Trophoblast cell (in vitro differentiated cells and primary cell): ENCODE results near the gene TLCD1.

Experiments
- DNase-seq, 2 donors: peaks; one replicate each; pipeline ENCODE4 v3.0.0-alpha.2; 2016
- H2AFZ ChIP-seq: 2 replicates; pipeline ENCODE4 v1.6.1; 2013; ENCODE audit warnings: low read length, moderate library complexity, mild to moderate bottlenecking; ENCODE audit not compliant: insufficient read depth, poor library complexity
- H2AK5ac ChIP-seq: 2 replicates; pipeline ENCODE4 v1.6.1; 2013; ENCODE audit warnings: mild to moderate bottlenecking, low read length
- H2BK120ac ChIP-seq: 2 replicates; pipeline ENCODE4 v1.6.1; 2013; ENCODE audit warnings: low read length, mild to moderate bottlenecking, moderate library complexity; ENCODE audit not compliant: insufficient read depth, poor library complexity
- H2BK12ac ChIP-seq: 2 replicates; pipeline ENCODE4 v1.6.1; 2013; ENCODE audit warnings: mild to moderate bottlenecking, low read length, moderate library complexity
- H2BK5ac ChIP-seq: 2 replicates; pipeline ENCODE4 v1.6.1; 2013; ENCODE audit warnings: low read length, low read depth, moderate library complexity, mild to moderate bottlenecking; ENCODE audit not compliant: poor library complexity
- H3K14ac ChIP-seq: 2 replicates; pipeline ENCODE4 v1.6.1; 2013; ENCODE audit warnings: mild to moderate bottlenecking, low read length
- H3K18ac ChIP-seq: 2 replicates; pipeline ENCODE4 v1.6.1; 2013; ENCODE audit warnings: mild to moderate bottlenecking, low read length
- H3K23ac ChIP-seq: 2 replicates; pipeline ENCODE4 v1.6.1; 2013; ENCODE audit warnings: low read length
- H3K27ac ChIP-seq: 2 replicates; pipeline ENCODE4 v1.5.1; 2013; ENCODE audit warnings: low read depth, mild to moderate bottlenecking, inconsistent platforms, low read length, moderate library complexity
- H3K27me3 ChIP-seq: 2 replicates; pipeline ENCODE4 v1.6.1; 2013; ENCODE audit warnings: inconsistent platforms, mild to moderate bottlenecking, low read length, moderate library complexity; ENCODE audit not compliant: insufficient read depth
- H3K36me3 ChIP-seq, 2 experiments: 1 replicate in 1 of 2; 2 replicates in 1 of 2; pipeline ENCODE4 v1.6.1; 2013; ENCODE audit warnings: low read length in 2 of 2, mild to moderate bottlenecking in 2 of 2, moderate library complexity in 1 of 2; ENCODE audit not compliant: insufficient read depth in 2 of 2, control insufficient read depth in 1 of 2
- H3K4ac ChIP-seq: 2 replicates; pipeline ENCODE4 v1.6.1; 2013; ENCODE audit warnings: low read depth, mild to moderate bottlenecking, low read length, moderate library complexity
- H3K4me1 ChIP-seq, 2 experiments: 1 replicate in 1 of 2; 2 replicates in 1 of 2; pipeline ENCODE4 v1.6.1; 2013; ENCODE audit warnings: low read length in 2 of 2, mild to moderate bottlenecking in 2 of 2, moderate library complexity in 1 of 2; ENCODE audit not compliant: insufficient read depth in 2 of 2, control insufficient read depth in 1 of 2
- H3K4me2 ChIP-seq: 2 replicates; pipeline ENCODE4 v1.6.1; 2013; ENCODE audit warnings: inconsistent platforms, mild to moderate bottlenecking, low read length, moderate library complexity
- H3K4me3 ChIP-seq: 2 replicates; pipeline ENCODE4 v1.5.1; 2013; ENCODE audit warnings: mild to moderate bottlenecking, low read depth, low read length, inconsistent platforms
- H3K79me1 ChIP-seq: one replicate; pipeline ENCODE4 v1.6.1; 2013; ENCODE audit warnings: low read length
- H3K79me2 ChIP-seq: 2 replicates; pipeline ENCODE4 v1.6.1; 2013; ENCODE audit warnings: low read length, mild to moderate bottlenecking; ENCODE audit not compliant: control insufficient read depth, insufficient read depth, poor library complexity
- H3K9ac ChIP-seq: 2 replicates; pipeline ENCODE4 v1.6.1; 2013; ENCODE audit warnings: mild to moderate bottlenecking, low read length
- H3K9me3 ChIP-seq: 2 replicates; pipeline ENCODE4 v1.6.1; 2013; ENCODE audit warnings: low read depth, mild to moderate bottlenecking, control low read depth, inconsistent platforms, low read length; ENCODE audit not compliant: insufficient read depth
- H4K12ac ChIP-seq: 2 replicates; pipeline ENCODE4 v1.6.1; 2013; ENCODE audit warnings: low read depth, mild to moderate bottlenecking, low read length, moderate library complexity
- H4K8ac ChIP-seq: 2 replicates; pipeline ENCODE4 v1.6.1; 2013; ENCODE audit warnings: low read depth, mild to moderate bottlenecking, low read length, moderate library complexity
- H4K91ac ChIP-seq: one replicate; pipeline ENCODE4 v1.6.1; 2013; ENCODE audit warnings: low read depth, mild to moderate bottlenecking, low read length, moderate library complexity
- WGBS: extraction: QIAGEN DNeasy Blood & Tissue Kit; methylation state at CpG from one replicate; pipeline ENCODE4 v1.1.7; 2013; ENCODE audit warnings: missing lambda C conversion rate; ENCODE audit not compliant: insufficient read length, insufficient coverage; ENCODE audit errors: extremely low coverage; 5-methylcytosine and 5-hydroxymethylcytosine counted together

TLCD1 gene

GRCh38 chr17:28716740-28717577, 9.1 kb downstream of the TLCD1 start:
- peak; percentile 27 to 56 for DNase-seq
- Histone ChIP-seq H4K91ac (peak overlapping the region; percentile 93), H3K79me2 (peaks cover 26% of the 10 kb centered on the region), H2BK12ac (peak overlapping the region; percentile 31), H3K14ac (peak overlapping the region; percentile 91), H3K36me3 (peaks cover 34 to 40% of the 10 kb centered on the region in 2 experiments), H3K9me3 (peaks cover 5% of the 10 kb centered on the region), H3K79me1 (peaks cover 31% of the 10 kb centered on the region), H3K18ac (peak overlapping the region; percentile 95), H4K12ac (peak overlapping the region; percentile 89), H3K9ac (peak overlapping the region; percentile 93), H2BK5ac (peak overlapping the region; percentile 92), H3K4me2 (peak overlapping the region; percentile 76), H3K4me1 (peaks cover 15 to 25% of the 10 kb centered on the region in 2 experiments), H3K27me3 (no peaks in the 10 kb centered on the region), H3K4ac (peak overlapping the region; percentile 56), H3K4me3 (peak overlapping the region; percentile 87), H2BK120ac (peak overlapping the region; percentile 83), H3K27ac (peak overlapping the region; percentile 95), H2AK5ac (peak overlapping the region; percentile 60), H4K8ac (peak overlapping the region; percentile 87), H3K23ac (no peak overlapping the region), H2AFZ (peak overlapping the region; percentile 59)
- no CpG with 5 or more reads among the region's 63 CpGs for WGBS

GRCh38 chr17:28715217-28715616, 10.8 kb downstream of the TLCD1 start:
- Histone ChIP-seq H3K27ac (no peak overlapping the region), H2BK12ac (no peak overlapping the region), H3K4ac (no peak overlapping the region), H3K4me3 (no peak overlapping the region), H3K4me1 (peaks cover 14 to 29% of the 10 kb centered on the region in 2 experiments), H3K27me3 (no peaks in the 10 kb centered on the region), H3K4me2 (peak overlapping the region; percentile 47), H3K36me3 (peaks cover 26 to 31% of the 10 kb centered on the region in 2 experiments), H3K79me1 (peaks cover 43% of the 10 kb centered on the region), H2AFZ (no peak overlapping the region), H3K18ac (no peak overlapping the region), H3K9ac (no peak overlapping the region), H3K23ac (no peak overlapping the region), H2AK5ac (no peak overlapping the region), H3K79me2 (peaks cover 28% of the 10 kb centered on the region), H4K12ac (no peak overlapping the region), H4K8ac (no peak overlapping the region), H3K9me3 (peaks cover 5% of the 10 kb centered on the region), H3K14ac (no peak overlapping the region), H2BK120ac (no peak overlapping the region), H4K91ac (no peak overlapping the region), H2BK5ac (no peak overlapping the region)
- WGBS: no CpG with 5 or more reads among the region's 2 CpGs
- no peak for DNase-seq

- Histone ChIP-seq H3K27me3 (no peaks in the 10 kb centered on the region), H3K4me3 (peak overlapping the region; percentile 20), H3K4me2 (no peak overlapping the region), H2BK5ac (no peak overlapping the region), H3K4ac (no peak overlapping the region), H3K36me3 (peaks cover 26 to 31% of the 10 kb centered on the region in 2 experiments), H2BK12ac (no peak overlapping the region), H4K91ac (no peak overlapping the region), H3K9me3 (peaks cover 5% of the 10 kb centered on the region), H3K4me1 (peaks cover 18 to 31% of the 10 kb centered on the region in 2 experiments), H4K12ac (no peak overlapping the region), H3K23ac (no peak overlapping the region), H2AFZ (no peak overlapping the region), H3K9ac (no peak overlapping the region), H2BK120ac (no peak overlapping the region), H3K79me1 (peaks cover 38% of the 10 kb centered on the region), H3K79me2 (peaks cover 24% of the 10 kb centered on the region), H3K18ac (no peak overlapping the region), H2AK5ac (no peak overlapping the region), H4K8ac (no peak overlapping the region), H3K27ac (no peak overlapping the region), H3K14ac (no peak overlapping the region)
- WGBS: no CpG with 5 or more reads among the region's 3 CpGs
- no peak for DNase-seq
Measured at GRCh38 chr17:28714281-28714680, 11.8 kb downstream of the TLCD1 start.

GRCh38 chr17:28712705-28713415, 13.2 kb downstream of the TLCD1 start:
- Histone ChIP-seq H2BK12ac (peak overlapping the region; percentile 29), H3K79me2 (peaks cover 20% of the 10 kb centered on the region), H3K4me1 (peaks cover 18 to 22% of the 10 kb centered on the region in 2 experiments), H3K4me2 (peak overlapping the region; percentile 78), H3K9me3 (peaks cover 5% of the 10 kb centered on the region), H2BK120ac (no peak overlapping the region), H3K9ac (peak overlapping the region; percentile 10), H4K8ac (no peak overlapping the region), H3K4ac (no peak overlapping the region), H4K12ac (no peak overlapping the region), H3K36me3 (peaks cover 26 to 31% of the 10 kb centered on the region in 2 experiments), H2BK5ac (no peak overlapping the region), H2AFZ (no peak overlapping the region), H3K4me3 (no peak overlapping the region), H3K27ac (peak overlapping the region; percentile 85), H3K18ac (no peak overlapping the region), H4K91ac (peak overlapping the region; percentile 99), H3K14ac (peak overlapping the region; percentile 94), H3K23ac (no peak overlapping the region), H2AK5ac (peak overlapping the region; percentile 76), H3K79me1 (peaks cover 26% of the 10 kb centered on the region), H3K27me3 (no peaks in the 10 kb centered on the region)
- WGBS: no CpG with 5 or more reads among the region's 7 CpGs
- no peak for DNase-seq
